ENCODE data around the gene KLHL10.
"Not testable (repeated sequence)": the region's sequence is repeated elsewhere in the genome, so short reads cannot be mapped to it uniquely, and the experiment has no call there.

The KLHL10 gene

GRCh38 chr17:41860254-41860931 is 22.8 kb downstream of the KLHL10 start:
- no peak for DNase-seq

DNA sequence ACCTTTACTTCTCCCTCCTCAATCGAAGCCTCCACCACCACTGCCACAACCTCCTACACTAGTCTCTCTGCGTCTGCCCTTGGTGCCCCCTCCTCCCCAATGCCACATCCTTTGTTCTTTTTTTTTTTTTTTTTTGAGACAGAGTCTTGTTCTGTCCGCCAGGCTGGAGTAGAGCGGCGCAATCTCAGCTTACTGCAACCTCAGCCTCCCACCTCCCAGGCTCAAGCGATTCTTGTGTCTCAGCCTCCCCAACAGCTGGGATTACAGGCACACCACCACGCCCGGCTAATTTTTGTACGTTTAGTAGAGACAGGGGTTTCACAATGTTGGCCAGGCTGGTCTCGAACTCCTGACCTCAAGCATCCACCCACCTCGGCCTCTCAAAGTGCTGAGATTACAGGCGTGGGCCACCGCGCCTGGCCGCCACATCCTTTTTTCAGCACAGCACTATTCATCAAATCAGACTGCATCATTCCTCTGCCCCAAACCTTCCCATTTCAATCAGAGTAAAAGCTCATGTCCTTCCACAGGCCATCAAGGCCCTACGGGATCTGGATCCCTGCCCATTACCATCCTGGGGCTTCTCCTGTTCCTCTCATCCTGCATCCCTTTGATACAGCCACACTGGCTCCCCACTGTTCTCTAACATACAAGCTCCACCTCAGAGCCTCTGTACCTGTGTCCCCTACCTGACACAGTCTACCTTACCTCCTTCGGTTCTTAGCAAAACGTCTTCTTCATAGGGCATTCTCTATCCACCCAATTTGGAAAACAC is 25.6 kb downstream of the KLHL10 start:
- no peak for DNase-seq

GRCh38 chr17:41864498-41864835 is 26.8 kb downstream of the KLHL10 start:
- DNase-seq = no peak

GRCh38 chr17:41864836-41865595 is 27.4 kb downstream of the KLHL10 start, which contains the start of gene KLHL11:
KLHL11 (minus strand) TSS chr17:41865423; CDS start chr17:41865370, 53 bp downstream.
- DNase-seq = peak; percentile 76

DNA sequence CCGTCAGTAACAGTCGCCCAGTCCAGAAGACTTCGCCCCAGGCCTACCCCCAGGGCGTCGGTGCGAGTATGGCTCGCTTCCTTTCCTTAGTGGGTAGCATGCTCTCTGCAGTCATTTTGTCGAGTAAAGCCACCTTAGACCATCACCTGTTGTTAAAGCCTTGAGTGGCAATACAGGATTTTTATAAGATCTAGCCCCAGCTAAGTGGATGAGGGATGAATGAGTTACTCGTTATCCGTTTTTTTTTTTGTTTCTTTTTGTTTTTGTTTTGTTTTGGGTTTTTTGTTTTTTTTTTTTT is 27.9 kb downstream of the KLHL10 start:
- DNase-seq = no peak

- DNase-seq = no peak
Measured at GRCh38 chr17:41868568-41868967, 30.9 kb downstream of the KLHL10 start.

DNA sequence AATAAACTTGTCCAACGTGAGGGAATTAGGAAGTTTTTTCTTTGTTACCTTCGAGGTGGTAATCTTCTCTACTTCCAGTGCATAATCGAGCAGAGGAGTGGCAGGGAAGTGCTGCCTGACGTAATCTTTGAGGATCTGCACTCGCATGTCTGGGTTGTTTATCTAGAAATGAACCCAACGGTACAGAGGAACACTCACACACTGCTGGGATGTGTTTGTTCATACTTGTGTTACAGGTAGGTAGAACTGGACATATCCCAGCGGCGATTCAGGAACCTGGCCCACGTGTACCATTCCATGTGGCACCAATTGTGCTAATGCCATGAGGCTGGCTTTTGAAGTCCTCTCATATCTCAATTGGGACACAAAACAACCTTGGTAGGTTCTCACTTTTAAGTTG is 31.8 kb downstream of the KLHL10 start:
- no peak for DNase-seq

- no peak for DNase-seq
Measured at GRCh38 chr17:41870097-41870496, 32.5 kb downstream of the KLHL10 start.

DNA sequence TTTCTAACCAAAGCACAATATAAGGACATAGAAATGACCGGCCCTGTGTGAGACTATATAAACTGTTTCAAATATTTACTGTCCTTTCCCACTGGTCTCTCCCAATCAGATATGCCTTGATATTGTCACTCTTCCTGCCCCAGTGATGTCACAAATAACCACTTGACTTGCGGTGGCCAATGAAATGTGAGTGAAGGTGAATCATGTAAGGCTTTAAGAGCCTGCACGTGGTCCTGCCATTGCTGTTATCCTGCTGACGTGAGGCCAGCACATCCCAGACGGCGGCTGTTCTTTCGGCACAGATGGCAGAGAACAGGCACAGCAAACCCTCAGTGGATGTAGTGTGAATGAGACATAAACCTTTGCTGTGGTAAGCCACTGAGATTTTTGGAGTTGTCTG is 33.0 kb downstream of the KLHL10 start:
- DNase-seq = no peak

DNA sequence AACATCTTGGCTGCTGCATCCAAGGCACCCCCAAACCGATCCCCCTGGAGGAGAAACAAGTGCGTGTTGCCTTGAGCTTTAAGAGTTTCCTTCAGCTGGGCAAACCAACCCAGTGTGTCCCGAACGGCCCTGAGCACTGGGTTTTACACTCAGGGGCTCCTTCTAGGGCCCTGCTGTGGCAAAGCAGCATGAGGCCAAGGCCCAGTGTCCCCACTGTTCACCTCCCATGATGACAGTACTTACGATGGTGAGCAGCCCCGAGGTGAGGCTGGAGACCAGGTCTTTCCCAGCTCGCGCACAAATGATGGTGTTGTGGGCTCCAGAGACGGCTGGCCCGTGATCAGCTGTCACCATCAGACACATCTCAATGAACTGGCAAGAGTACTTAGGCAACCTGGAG is 34.2 kb downstream of the KLHL10 start:
- no peak for DNase-seq

GRCh38 chr17:41873559-41874292 is 36.1 kb downstream of the KLHL10 start:
- no peak for DNase-seq

- not testable (repeated sequence) for DNase-seq
Measured at GRCh38 chr17:41874293-41874670, 36.7 kb downstream of the KLHL10 start.

GRCh38 chr17:41880130-41880529 is 42.5 kb downstream of the KLHL10 start:
- DNase-seq = no peak

- DNase-seq = no peak
Measured at GRCh38 chr17:41882756-41883155, 45.1 kb downstream of the KLHL10 start.

DNA sequence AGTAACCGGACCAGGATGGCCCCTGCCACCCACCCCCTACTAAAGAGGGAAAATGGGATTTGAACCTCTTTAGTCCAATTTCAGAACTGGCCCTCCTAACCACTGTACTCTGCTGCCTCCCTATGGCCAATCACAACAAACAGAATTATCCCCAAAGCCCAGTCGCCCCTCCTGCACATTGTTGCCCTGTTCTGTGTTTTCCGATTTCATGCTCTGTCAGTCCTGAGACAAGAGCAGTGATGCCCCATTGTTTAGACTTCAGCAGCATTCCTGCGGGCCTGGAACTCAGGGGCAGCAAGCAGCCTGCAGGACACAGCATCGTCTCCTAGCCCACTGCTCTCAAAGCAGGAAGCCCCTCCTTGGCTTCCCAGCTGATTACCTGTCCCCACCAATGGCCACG is 48.1 kb downstream of the KLHL10 start:
- no peak for DNase-seq

- DNase-seq = no peak
Measured at GRCh38 chr17:41888332-41888965, 50.8 kb downstream of the KLHL10 start.

- no peak for DNase-seq
Measured at GRCh38 chr17:41891135-41892020, 53.8 kb downstream of the KLHL10 start.

DNA sequence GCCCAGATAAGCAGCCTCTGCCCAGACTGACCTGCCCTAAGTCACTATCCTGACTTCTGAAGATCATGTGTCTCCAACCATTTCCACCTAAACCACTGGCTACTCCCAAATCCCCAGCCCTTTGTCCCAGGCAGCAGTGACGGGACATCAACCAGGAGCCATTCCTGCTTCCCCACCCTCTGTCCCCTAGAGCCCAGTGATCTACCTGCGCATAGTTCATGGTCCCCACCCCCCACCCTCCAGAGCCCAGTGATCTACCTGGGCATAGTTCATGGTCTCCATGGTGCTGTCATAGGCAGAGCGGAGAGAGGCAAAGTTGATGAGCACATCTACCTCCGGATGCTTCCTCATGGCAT is 54.4 kb downstream of the KLHL10 start:
- no peak for DNase-seq

GRCh38 chr17:41893384-41893783 is 55.8 kb downstream of the KLHL10 start:
- no peak for DNase-seq

- peak; percentile 45 for DNase-seq
Measured at GRCh38 chr17:41894791-41895331, 57.2 kb downstream of the KLHL10 start.

DNA sequence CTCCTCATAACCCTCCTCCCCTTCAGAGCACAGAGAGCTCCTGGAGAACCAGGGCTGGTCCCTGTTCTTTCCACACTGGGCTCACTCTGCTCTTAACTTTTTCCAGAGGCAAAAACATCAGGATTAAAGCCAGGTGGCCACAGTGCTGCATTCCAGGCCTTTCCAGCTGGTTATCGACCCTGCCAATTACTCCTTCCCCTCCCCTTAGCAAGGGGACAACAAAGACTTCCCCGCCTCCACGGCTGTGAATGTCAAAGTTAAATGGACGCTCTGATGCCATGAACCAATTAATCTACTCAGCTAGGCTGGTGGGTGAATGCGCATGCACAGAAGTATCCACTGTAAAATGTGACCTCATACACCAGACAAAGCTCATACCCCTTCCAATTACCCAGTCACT is 58.0 kb downstream of the KLHL10 start:
- no peak for DNase-seq

DNA sequence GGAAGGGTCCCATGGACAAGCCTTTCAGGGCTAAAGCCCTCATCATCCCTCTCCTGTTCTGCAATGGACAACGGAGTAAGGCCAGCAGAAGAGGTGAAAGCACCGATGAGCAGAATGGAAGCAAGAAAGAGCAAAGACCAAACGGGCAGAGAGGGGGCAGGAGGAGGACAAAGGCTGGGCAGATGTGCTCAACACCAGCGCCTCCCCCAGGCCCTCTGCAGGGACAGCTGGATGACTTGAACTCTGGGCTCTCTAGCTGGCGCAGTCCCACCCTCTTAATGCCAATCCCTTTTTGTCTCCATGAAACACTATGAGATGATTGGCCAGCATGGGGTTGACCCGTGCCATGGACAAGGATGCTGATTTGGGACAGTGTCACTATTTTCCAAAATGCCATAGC is 59.1 kb downstream of the KLHL10 start:
- no peak for DNase-seq
